ENCODE data around the gene SEC23IP. TPM values are rescaled to one million over a fixed set of nuclear protein-coding genes. Genes with fewer than 3 reads are reported as not detected.
"Not testable (repeated sequence)": the region's sequence is repeated elsewhere in the genome, so short reads cannot be mapped to it uniquely, and the experiment has no call there.

SEC23IP gene
- total RNA-seq, 1 experiment from 2014 or later, result 132 TPM

DNA sequence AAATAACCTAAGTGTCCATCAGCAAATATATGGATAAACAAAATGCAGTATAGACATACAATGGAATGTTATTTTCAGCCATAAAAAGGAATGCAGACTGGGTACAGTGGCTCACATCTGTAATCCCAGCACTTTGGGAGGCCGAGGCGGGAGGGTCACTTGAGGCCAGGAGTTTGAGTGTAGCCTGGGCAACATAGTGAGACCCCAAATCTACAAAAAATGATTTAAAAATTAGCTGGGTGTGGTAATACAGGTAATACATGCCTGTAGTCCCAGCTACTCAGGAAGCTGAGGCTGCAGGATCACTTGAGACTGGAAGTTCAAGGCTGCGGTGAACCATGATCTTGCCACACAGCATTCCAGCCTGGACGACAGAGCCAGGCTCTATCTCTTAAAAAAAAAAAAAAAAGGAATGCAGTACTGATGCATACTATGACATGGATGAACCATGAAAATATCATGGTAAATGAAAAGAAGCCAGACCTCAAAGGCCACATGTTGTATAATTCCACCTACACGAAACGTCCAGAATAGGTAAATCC, 26.8 kb upstream of the SEC23IP start:
- no peak for ATAC-seq
- no peak overlapping the region for H3K27ac ChIP-seq (ENCODE audit: low read length)
- ChIA-PET CTCF (no interaction called here), POLR2A (no interaction called here)
- H3K36me3 ChIP-seq (ENCODE audit: control insufficient read depth, insufficient read depth, low read length), result no peaks in the 10 kb centered on the region
- in situ Hi-C loops (cut with HindIII; ENCODE audit: low pct_unique_long_range_greater_than_20kb, low sequenced_read_pairs) (no loop called here), intact Hi-C loops (cut with micrococcal nuclease; ENCODE audit: unreplicated experiment) (no loop called here)
- no peaks in the 10 kb centered on the region for H3K9me3 ChIP-seq (ENCODE audit: control insufficient read depth, insufficient read depth, low read depth, low read length)
- BruUV-seq (replicated peaks), result no TSS peak
- TF ChIP-seq TCF7L2 (IDR thresholded peaks at IDR 0.05; ENCODE audit: low read depth, low read length), result no peak
- TF ChIP-seq POLR2AphosphoS5 (IDR thresholded peaks at IDR 0.05; ENCODE audit: low read depth, low read length), result no peak
- TF ChIP-seq CTCF (IDR thresholded peaks at IDR 0.05), result no peak
- TF ChIP-seq SIN3A (IDR thresholded peaks at IDR 0.05; ENCODE audit: borderline replicate concordance, insufficient read depth, low read depth, low read length), result no peak
- TF ChIP-seq, protein P1, sequence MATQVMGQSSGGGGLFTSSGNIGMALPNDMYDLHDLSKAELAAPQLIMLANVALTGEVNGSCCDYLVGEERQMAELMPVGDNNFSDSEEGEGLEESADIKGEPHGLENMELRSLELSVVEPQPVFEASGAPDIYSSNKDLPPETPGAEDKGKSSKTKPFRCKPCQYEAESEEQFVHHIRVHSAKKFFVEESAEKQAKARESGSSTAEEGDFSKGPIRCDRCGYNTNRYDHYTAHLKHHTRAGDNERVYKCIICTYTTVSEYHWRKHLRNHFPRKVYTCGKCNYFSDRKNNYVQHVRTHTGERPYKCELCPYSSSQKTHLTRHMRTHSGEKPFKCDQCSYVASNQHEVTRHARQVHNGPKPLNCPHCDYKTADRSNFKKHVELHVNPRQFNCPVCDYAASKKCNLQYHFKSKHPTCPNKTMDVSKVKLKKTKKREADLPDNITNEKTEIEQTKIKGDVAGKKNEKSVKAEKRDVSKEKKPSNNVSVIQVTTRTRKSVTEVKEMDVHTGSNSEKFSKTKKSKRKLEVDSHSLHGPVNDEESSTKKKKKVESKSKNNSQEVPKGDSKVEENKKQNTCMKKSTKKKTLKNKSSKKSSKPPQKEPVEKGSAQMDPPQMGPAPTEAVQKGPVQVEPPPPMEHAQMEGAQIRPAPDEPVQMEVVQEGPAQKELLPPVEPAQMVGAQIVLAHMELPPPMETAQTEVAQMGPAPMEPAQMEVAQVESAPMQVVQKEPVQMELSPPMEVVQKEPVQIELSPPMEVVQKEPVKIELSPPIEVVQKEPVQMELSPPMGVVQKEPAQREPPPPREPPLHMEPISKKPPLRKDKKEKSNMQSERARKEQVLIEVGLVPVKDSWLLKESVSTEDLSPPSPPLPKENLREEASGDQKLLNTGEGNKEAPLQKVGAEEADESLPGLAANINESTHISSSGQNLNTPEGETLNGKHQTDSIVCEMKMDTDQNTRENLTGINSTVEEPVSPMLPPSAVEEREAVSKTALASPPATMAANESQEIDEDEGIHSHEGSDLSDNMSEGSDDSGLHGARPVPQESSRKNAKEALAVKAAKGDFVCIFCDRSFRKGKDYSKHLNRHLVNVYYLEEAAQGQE (IDR thresholded peaks at IDR 0.05; ENCODE audit: insufficient read depth in 1 of 2, low read depth in 2 of 2, low read length in 1 of 2), result no peak
- peaks cover 33% of the 10 kb centered on the region for H3K4me1 ChIP-seq (ENCODE audit: control insufficient read depth, insufficient read depth, low read length)
- DNase-seq (ENCODE audit: low read depth, low spot score), result no peak
- no peak overlapping the region for H3K4me3 ChIP-seq (ENCODE audit: low read depth in 2 of 2, low read length in 2 of 2)
- no peaks in the 10 kb centered on the region for H3K27me3 ChIP-seq (ENCODE audit: control insufficient read depth, insufficient read depth, low read length)

DNA sequence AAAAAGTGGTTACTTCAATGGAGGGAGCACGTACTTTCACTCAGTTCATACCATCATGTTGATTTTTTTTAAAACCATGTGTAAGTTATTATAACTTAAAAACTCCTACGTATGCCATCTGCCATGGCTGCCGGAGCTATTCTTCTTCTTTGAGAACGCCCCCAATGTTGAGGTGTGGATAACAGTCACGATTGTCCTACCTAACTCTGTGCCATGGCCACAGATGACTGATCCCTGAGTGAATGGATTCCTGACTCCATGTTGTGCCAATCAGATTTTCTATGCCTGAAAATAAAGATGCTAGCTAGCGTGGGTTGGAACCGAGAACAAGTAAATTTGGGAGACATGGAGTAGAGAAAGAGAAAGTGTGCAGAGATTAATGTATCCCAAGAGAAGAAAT, 25.2 kb upstream of the SEC23IP start:
- H3K4me1 ChIP-seq (ENCODE audit: control insufficient read depth, insufficient read depth, low read length), result peaks cover 30% of the 10 kb centered on the region
- in situ Hi-C loops (cut with HindIII; ENCODE audit: low pct_unique_long_range_greater_than_20kb, low sequenced_read_pairs) (no loop called here), intact Hi-C loops (cut with micrococcal nuclease; ENCODE audit: unreplicated experiment) (no loop called here)
- no peak overlapping the region for H3K4me3 ChIP-seq (ENCODE audit: low read depth in 2 of 2, low read length in 2 of 2)
- CTCF ChIA-PET, result no interaction called here
- BruUV-seq (replicated peaks), result no TSS peak
- DNase-seq (ENCODE audit: low read depth, low spot score) (no peak), ATAC-seq (no peak)
- H3K9me3 ChIP-seq (ENCODE audit: control insufficient read depth, insufficient read depth, low read depth, low read length), result no peaks in the 10 kb centered on the region
- POLR2A ChIA-PET, result no interaction called here
- H3K27ac ChIP-seq (ENCODE audit: low read length), result no peak overlapping the region
- no peaks in the 10 kb centered on the region; the same call in 1 of the 2 replicates for H3K36me3 ChIP-seq (ENCODE audit: control insufficient read depth, insufficient read depth, low read length)
- TF ChIP-seq, protein P1 (IDR thresholded peaks at IDR 0.05; ENCODE audit: insufficient read depth in 1 of 2, low read depth in 2 of 2, low read length in 1 of 2), result no peak
- TF ChIP-seq SIN3A (IDR thresholded peaks at IDR 0.05; ENCODE audit: borderline replicate concordance, insufficient read depth, low read depth, low read length) (no peak), POLR2AphosphoS5 (IDR thresholded peaks at IDR 0.05; ENCODE audit: low read depth, low read length) (no peak), CTCF (IDR thresholded peaks at IDR 0.05) (no peak), TCF7L2 (IDR thresholded peaks at IDR 0.05; ENCODE audit: low read depth, low read length) (no peak)
- H3K27me3 ChIP-seq (ENCODE audit: control insufficient read depth, insufficient read depth, low read length), result no peaks in the 10 kb centered on the region

GRCh38 chr10:119869398-119869797, 23.1 kb upstream of the SEC23IP start:
- DNase-seq (ENCODE audit: low read depth, low spot score); ATAC-seq; in situ Hi-C loops (cut with HindIII; ENCODE audit: low pct_unique_long_range_greater_than_20kb, low sequenced_read_pairs); intact Hi-C loops (cut with micrococcal nuclease; ENCODE audit: unreplicated experiment); H3K4me3 ChIP-seq (ENCODE audit: low read depth in 2 of 2, low read length in 2 of 2); BruUV-seq (replicated peaks); H3K27ac ChIP-seq (ENCODE audit: low read length); H3K36me3 ChIP-seq (ENCODE audit: control insufficient read depth, insufficient read depth, low read length); H3K9me3 ChIP-seq (ENCODE audit: control insufficient read depth, insufficient read depth, low read depth, low read length); H3K27me3 ChIP-seq (ENCODE audit: control insufficient read depth, insufficient read depth, low read length): not testable (repeated sequence)
- CTCF ChIA-PET, result interaction anchor here (0.9 kb wide), 1 partner anchor 30 kb away, joined by 3 read pairs; no protein-coding TSS in a partner anchor
- H3K4me1 ChIP-seq (ENCODE audit: control insufficient read depth, insufficient read depth, low read length), result peaks cover 36% of the 10 kb centered on the region
- POLR2A ChIA-PET, result interaction anchor here (0.6 kb wide), 1 partner anchor 233 kb away, joined by 3 read pairs; no protein-coding TSS in a partner anchor
